Measurements from ENCODE around the gene SMYD3. TPM values are rescaled to one million over a fixed set of nuclear protein-coding genes. Genes with fewer than 3 reads are reported as not detected.

SMYD3 gene
- total and polyA plus RNA-seq, 2 of the 4 experiments (the other 2 are of a cell fraction): 26.5 to 37.6 TPM

DNA sequence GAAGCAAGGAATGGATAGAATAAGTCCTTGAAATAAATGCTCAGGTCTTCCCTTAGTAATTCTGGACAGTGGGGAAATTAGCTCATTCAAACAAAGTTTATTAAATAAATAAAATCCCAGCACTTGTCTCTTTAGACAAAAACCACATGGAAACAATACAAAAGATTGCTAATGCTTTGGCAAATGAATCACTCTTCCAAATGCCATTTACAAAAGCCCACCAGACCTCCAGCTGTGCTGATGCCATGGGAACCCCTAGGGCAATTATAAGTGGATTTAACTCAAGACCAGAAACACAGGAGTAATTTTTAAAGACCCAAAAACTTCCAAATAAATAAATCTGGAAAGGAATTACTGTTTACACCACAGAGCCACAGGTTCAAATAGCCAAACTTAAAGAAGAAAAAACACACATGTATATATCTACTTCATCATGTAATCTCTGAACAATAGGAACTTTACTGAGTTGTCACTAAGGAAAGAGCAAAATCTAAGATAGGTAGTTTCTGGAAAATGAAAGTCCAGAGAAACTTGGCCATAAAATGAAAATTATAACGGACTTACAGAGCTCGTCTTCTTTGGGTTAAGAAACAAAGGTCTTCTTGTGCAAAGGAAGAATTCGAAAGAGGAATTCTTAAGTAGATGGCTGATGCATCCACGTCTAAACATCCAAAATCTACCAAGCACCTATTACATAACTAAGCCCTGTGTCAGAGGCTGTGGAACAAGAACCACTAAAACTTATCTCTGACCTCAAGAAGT, 399.4 kb downstream of the SMYD3 start:
- no peak overlapping the region for H2AK5ac ChIP-seq (ENCODE audit: low read depth, low read length)
- no CpG with 5 or more reads among the region's 4 CpGs for WGBS, 2 experiments (ENCODE audit: extremely low coverage in 2 of 2, insufficient read length in 1 of 2)
- no peak overlapping the region for H3K18ac ChIP-seq (ENCODE audit: low read depth, low read length)
- no peak overlapping the region for H3K14ac ChIP-seq (replicated peaks; ENCODE audit: low read depth, low read length)
- CTCF ChIA-PET: interaction anchor here (1.0 to 1.1 kb wide), 2 partner anchors 8 to 18 kb away, joined by 3 read pairs; no protein-coding TSS in a partner anchor
- peaks cover 4 to 8% of the 10 kb centered on the region in 2 experiments; a peak in 1 of 4 replicates for H3K79me1 ChIP-seq (ENCODE audit: low read depth in 1 of 2, low read length in 2 of 2)
- H4K20me1 ChIP-seq (ENCODE audit: insufficient read depth, low read length): no peaks in the 10 kb centered on the region
- no peak overlapping the region for H3K4me3 ChIP-seq (ENCODE audit: insufficient read depth, low read depth, low read length)
- peaks cover 6% of the 10 kb centered on the region for H3K9me1 ChIP-seq (ENCODE audit: insufficient read depth, low read length)
- no TSS peak for BruUV-seq (replicated peaks)
- no peak overlapping the region for H3K27ac ChIP-seq (ENCODE audit: insufficient read depth, low read length)
- no peak overlapping the region for H4K91ac ChIP-seq (ENCODE audit: insufficient read depth, low read depth, low read length)
- H3K9me3 ChIP-seq (ENCODE audit: control insufficient read depth, insufficient read depth, low read length): no peaks in the 10 kb centered on the region
- dilution Hi-C loops (cut with HindIII; ENCODE audit: low sequenced_read_pairs, unreplicated experiment): no loop called here
- no peak overlapping the region for H3K4ac ChIP-seq (ENCODE audit: low read depth, low read length)
- peak; percentile 42 for ATAC-seq (ENCODE audit: low read depth)
- no peak overlapping the region for H4K5ac ChIP-seq (ENCODE audit: low read depth, low read length)
- peaks cover 4% of the 10 kb centered on the region; the same call in 1 of the 2 replicates for H3K4me1 ChIP-seq (ENCODE audit: control insufficient read depth, insufficient read depth, low read length)
- no peaks in the 10 kb centered on the region for H3K36me3 ChIP-seq (ENCODE audit: control insufficient read depth, insufficient read depth, low read length)
- no peaks in the 10 kb centered on the region for H3K27me3 ChIP-seq (ENCODE audit: control insufficient read depth, insufficient read depth, low read length)
- intact Hi-C loops (cut with micrococcal nuclease): no loop called here
- peak; percentile 49 for DNase-seq
- no peak overlapping the region for H2AFZ ChIP-seq (replicated peaks; ENCODE audit: low read length, poor library complexity)
- H2BK120ac ChIP-seq (ENCODE audit: low read depth, low read length): no peak overlapping the region
- no peak overlapping the region for H4K8ac ChIP-seq (ENCODE audit: low read depth in 2 of 2, low read length in 2 of 2)
- no peak overlapping the region for H3K4me2 ChIP-seq (ENCODE audit: low read depth, low read length)
- in situ Hi-C loops (cut with MboI; ENCODE audit: low sequenced_read_pairs): no loop called here
- H3K23ac ChIP-seq (ENCODE audit: low read depth, low read length): no peak overlapping the region
- TF ChIP-seq, protein P1, sequence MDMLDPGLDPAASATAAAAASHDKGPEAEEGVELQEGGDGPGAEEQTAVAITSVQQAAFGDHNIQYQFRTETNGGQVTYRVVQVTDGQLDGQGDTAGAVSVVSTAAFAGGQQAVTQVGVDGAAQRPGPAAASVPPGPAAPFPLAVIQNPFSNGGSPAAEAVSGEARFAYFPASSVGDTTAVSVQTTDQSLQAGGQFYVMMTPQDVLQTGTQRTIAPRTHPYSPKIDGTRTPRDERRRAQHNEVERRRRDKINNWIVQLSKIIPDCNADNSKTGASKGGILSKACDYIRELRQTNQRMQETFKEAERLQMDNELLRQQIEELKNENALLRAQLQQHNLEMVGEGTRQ (IDR thresholded peaks at IDR 0.05; ENCODE audit: low read depth, low read length): no peak
- TF ChIP-seq MXI1 (IDR thresholded peaks at IDR 0.05; ENCODE audit: borderline replicate concordance, low read depth, low read length) (no peak), NFE2L2 (IDR thresholded peaks at IDR 0.05; ENCODE audit: low read depth, low read length) (no peak)
- H2BK5ac ChIP-seq (ENCODE audit: low read depth, low read length, poor library complexity, severe bottlenecking): no peak overlapping the region
- H2BK20ac ChIP-seq (ENCODE audit: low read depth, low read length): no peak overlapping the region
- no peak overlapping the region for H2BK15ac ChIP-seq (ENCODE audit: low read depth, low read length)
- POLR2A ChIA-PET (ENCODE audit: unreplicated experiment): no interaction called here
- no peak overlapping the region for H3K56ac ChIP-seq (ENCODE audit: extremely low read depth, insufficient read depth, low read length)
- no peak overlapping the region for H3K9ac ChIP-seq (ENCODE audit: low read depth, low read length)
- no peak overlapping the region for H2AK9ac ChIP-seq (replicated peaks; ENCODE audit: low read depth, low read length, poor library complexity)
